ENCODE data around the gene TIE1. TPM values are rescaled to one million over a fixed set of nuclear protein-coding genes. Genes with fewer than 3 reads are reported as not detected.

Gene TIE1
- total and polyA plus RNA-seq, 9 of the 15 experiments (the other 6 are each of a cell fraction or from before 2014, with no cell fraction given): 0.07 to 0.49 (median 0.14) TPM; not detected in 4

GRCh38 chr1:43271186-43272118, 29.3 kb upstream of the TIE1 start:
- in situ Hi-C loops (cut with MboI) (no loop called here), intact Hi-C loops (cut with micrococcal nuclease) (no loop called here)
- no peaks in the 10 kb centered on the region for H3K9me1 ChIP-seq (ENCODE audit: control insufficient read depth, insufficient read depth, low read length)
- no peak overlapping the region for H3K27ac ChIP-seq (ENCODE audit: extremely low read depth, low read depth, low read length)
- no peaks in the 10 kb centered on the region for H4K20me1 ChIP-seq (replicated peaks; ENCODE audit: control insufficient read depth, insufficient read depth, low read length)
- peak overlapping the region; percentile 80 for H3K4me2 ChIP-seq (ENCODE audit: insufficient read depth, low read length)
- BruUV-seq (replicated peaks): no TSS peak
- H3K27me3 ChIP-seq (ENCODE audit: control insufficient read depth in 2 of 2, insufficient read depth in 2 of 2, low read length in 2 of 2): peaks cover 34 to 72% of the 10 kb centered on the region in 2 experiments
- no peak overlapping the region; a peak in 1 of 4 replicates for H3K9ac ChIP-seq (ENCODE audit: insufficient read depth in 1 of 2, low read depth in 2 of 2, low read length in 2 of 2)
- ATAC-seq (peak; percentile 9; the same call in 2 of the 3 replicates), FAIRE-seq (no peak), DNase-seq (ENCODE audit: extremely low read depth in 1 of 4, low spot score in 3 of 4) (no peak)
- no peaks in the 10 kb centered on the region for H3K36me3 ChIP-seq (ENCODE audit: control insufficient read depth, insufficient read depth, low read length)
- H3K4me3 ChIP-seq: no peak overlapping the region
- 8% methylated on average over 12 of the region's 12 CpGs for WGBS (ENCODE audit: insufficient coverage, low coverage, missing lambda C conversion rate)
- CTCF ChIA-PET (ENCODE audit: low intra/inter-chr PET ratio): no interaction called here
- no peaks in the 10 kb centered on the region for H3K79me2 ChIP-seq (ENCODE audit: control insufficient read depth, insufficient read depth, low read length)
- POLR2A ChIA-PET: interaction anchor here (0.6 to 1.1 kb wide), 2 partner anchors 11 to 13 kb away, joined by 3 to 5 read pairs; no protein-coding TSS in a partner anchor
- H2AFZ ChIP-seq (ENCODE audit: low read depth, low read length): peak overlapping the region; percentile 75
- TF ChIP-seq HDAC8 (tag; IDR thresholded peaks at IDR 0.05): no peak
- no peak for TF ChIP-seq ZNF609 (CRISPR knock-in tag; IDR thresholded peaks at IDR 0.05; ENCODE audit: borderline replicate concordance)
- TF ChIP-seq ZC3H11A (IDR thresholded peaks at IDR 0.05; ENCODE audit: low read depth, low read length): no peak
- no peak for TF ChIP-seq CREB5 (CRISPR knock-in tag; IDR thresholded peaks at IDR 0.05)
- no peak for TF ChIP-seq IRF9 (tag; IDR thresholded peaks at IDR 0.05)
- TF ChIP-seq CCAR2 (IDR thresholded peaks at IDR 0.05; ENCODE audit: low read depth, low read length): no peak
- 0 out of 2 replicates have a peak, but pooled peaks have one; percentile 7 for TF ChIP-seq ATF3 (IDR thresholded peaks at IDR 0.05)
- TF ChIP-seq ATF3 (CRISPR knock-in tag; conservative IDR thresholded peaks at IDR 0.05): no peak
- TF ChIP-seq ZNF212 (CRISPR knock-in tag; IDR thresholded peaks at IDR 0.05): no peak
- TF ChIP-seq CEBPG (CRISPR knock-in tag; IDR thresholded peaks at IDR 0.05): peak; percentile 35; the same call in 1 of the 2 replicates
- no peak for TF ChIP-seq CEBPG (tag; conservative IDR thresholded peaks at IDR 0.05 in 1 of 2, IDR thresholded peaks at IDR 0.05 in 1 of 2)
- H3K9me3 ChIP-seq (replicated peaks; ENCODE audit: control insufficient read depth, insufficient read depth, low read depth, low read length): no peaks in the 10 kb centered on the region
- peaks cover 16 to 19% of the 10 kb centered on the region in 2 experiments; a peak in 4 of 5 replicates for H3K4me1 ChIP-seq (replicated peaks in 1 of 2; ENCODE audit: control insufficient read depth in 2 of 2, insufficient read depth in 2 of 2, low read length in 2 of 2)
